Hepatic stellate cell (primary cell): ENCODE results near the gene NEDD4L.
A peak's percentile ranks its signal among the peaks of the same experiment; 100 is the strongest.

Source experiments
- DNase-seq: peaks from one replicate; pipeline ENCODE4 v3.0.0; 2011; ENCODE audit warnings: low spot score

The NEDD4L gene

GRCh38 chr18:58319719-58320118 lies 275.7 kb downstream of the NEDD4L start:
- DNase-seq, result no peak

- no peak for DNase-seq
Measured at GRCh38 chr18:58320907-58321561, 277.0 kb downstream of the NEDD4L start.

- peak; percentile 88 for DNase-seq
Measured at GRCh38 chr18:58321986-58322385, 278.0 kb downstream of the NEDD4L start.

- DNase-seq, result no peak
Measured at GRCh38 chr18:58322464-58322863, 278.4 kb downstream of the NEDD4L start.

GRCh38 chr18:58323866-58324762 lies 280.1 kb downstream of the NEDD4L start:
- DNase-seq, result no peak

- no peak for DNase-seq
Measured at GRCh38 chr18:58324824-58325480, 280.9 kb downstream of the NEDD4L start.

- DNase-seq, result no peak
Measured at GRCh38 chr18:58325494-58325893, 281.5 kb downstream of the NEDD4L start.

- no peak for DNase-seq
Measured at GRCh38 chr18:58334061-58334460, 290.0 kb downstream of the NEDD4L start.

GRCh38 chr18:58335223-58335622 lies 291.2 kb downstream of the NEDD4L start:
- DNase-seq, result no peak

- DNase-seq, result no peak
Measured at GRCh38 chr18:58335821-58336220, 291.8 kb downstream of the NEDD4L start.

- DNase-seq, result no peak
Measured at GRCh38 chr18:58336605-58337004, 292.6 kb downstream of the NEDD4L start.

GRCh38 chr18:58337285-58337684 lies 293.3 kb downstream of the NEDD4L start:
- DNase-seq, result no peak

GRCh38 chr18:58337686-58338085 lies 293.7 kb downstream of the NEDD4L start:
- DNase-seq, result no peak

- no peak for DNase-seq
Measured at GRCh38 chr18:58338141-58338540, 294.1 kb downstream of the NEDD4L start.

- DNase-seq, result no peak
Measured at GRCh38 chr18:58338961-58339592, 295.1 kb downstream of the NEDD4L start.

- no peak for DNase-seq
Measured at GRCh38 chr18:58339890-58340289, 295.9 kb downstream of the NEDD4L start.

- DNase-seq, result no peak
Measured at GRCh38 chr18:58341916-58342315, 297.9 kb downstream of the NEDD4L start.

- no peak for DNase-seq
Measured at GRCh38 chr18:58344080-58344670, 300.1 kb downstream of the NEDD4L start.

GRCh38 chr18:58344861-58345463 lies 300.9 kb downstream of the NEDD4L start:
- no peak for DNase-seq

- DNase-seq, result no peak
Measured at GRCh38 chr18:58345875-58346274, 301.8 kb downstream of the NEDD4L start.

- no peak for DNase-seq
Measured at GRCh38 chr18:58347135-58347534, 303.1 kb downstream of the NEDD4L start.

- DNase-seq, result no peak
Measured at GRCh38 chr18:58348517-58348916, 304.5 kb downstream of the NEDD4L start.
